Inflammatory macrophage treated with lipopolysaccharide for 4 hours (primary cell): ENCODE measurements around the gene VMP1.
A peak's percentile ranks its signal among the peaks of the same experiment; 100 is the strongest.
"Not testable (repeated sequence)": the region's sequence is repeated elsewhere in the genome, so short reads cannot be mapped to it uniquely, and the experiment has no call there.

ENCODE experiments used
- DNase-seq: peaks from one replicate; pipeline ENCODE4 v3.0.0-alpha.2; 2020

VMP1 gene

DNA sequence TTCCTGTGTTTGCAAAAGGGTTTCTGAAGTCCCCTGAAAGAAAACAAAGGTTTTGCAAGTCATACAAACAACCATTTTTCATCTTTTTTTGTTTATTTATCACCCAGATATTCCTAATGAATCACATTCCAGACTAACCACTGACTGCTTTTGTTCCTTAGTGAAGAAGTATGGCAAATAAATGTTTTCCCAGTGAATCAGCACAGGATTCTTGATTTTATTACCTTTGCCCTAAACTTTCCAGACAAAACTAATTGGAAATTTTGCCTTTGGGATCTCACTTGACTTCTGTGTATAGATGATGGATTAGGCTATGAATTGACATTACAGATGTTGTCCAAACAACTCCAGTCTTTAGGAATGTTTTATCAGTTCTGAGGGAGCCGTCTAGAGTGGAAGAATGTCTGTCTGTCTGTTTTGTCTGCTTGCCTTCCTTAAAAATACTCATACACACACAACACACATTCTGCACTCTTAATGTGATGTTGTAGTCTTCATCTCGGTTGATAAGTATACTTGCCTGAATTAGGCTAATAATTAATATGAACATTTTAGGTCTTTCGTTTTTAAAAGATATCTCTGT, 48.9 kb downstream of the VMP1 start:
- DNase-seq: no peak

DNA sequence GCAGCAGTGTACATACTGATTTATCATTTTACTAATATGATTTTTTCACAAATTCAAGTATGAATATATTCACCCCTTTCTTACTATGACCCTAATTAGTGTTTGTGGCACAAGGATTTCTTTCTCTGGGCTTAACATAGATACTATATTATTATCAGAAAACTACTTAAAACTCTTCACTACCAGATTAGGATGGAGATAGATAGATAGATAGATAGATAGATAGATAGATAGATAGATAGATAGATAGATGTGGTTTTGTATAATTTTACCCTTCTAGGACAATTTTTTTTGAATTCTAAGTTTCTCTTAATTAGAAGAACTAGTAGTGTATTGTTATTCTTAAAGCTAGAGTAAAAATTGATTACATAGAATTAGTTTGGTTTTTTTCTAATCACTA, 49.6 kb downstream of the VMP1 start:
- DNase-seq: no peak

DNA sequence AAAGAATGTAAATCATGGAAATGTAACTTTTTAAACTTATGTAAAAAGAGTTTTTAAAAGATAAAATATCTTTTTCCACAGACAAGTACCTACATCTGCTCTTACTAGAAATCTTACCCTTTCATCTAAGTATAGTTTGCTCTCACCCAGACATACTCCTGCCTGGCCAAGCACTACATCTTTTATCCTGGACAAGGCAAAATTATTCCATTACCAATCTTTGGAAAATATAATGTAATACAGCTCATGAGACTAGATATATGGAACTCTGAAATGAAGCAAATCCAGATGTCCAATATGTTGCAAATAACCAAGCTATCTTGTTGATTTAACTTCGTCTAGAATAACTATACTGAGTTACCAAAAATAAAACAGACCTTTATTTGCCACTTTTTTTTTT, 50.0 kb downstream of the VMP1 start:
- DNase-seq: no peak

- DNase-seq: no peak
Measured at GRCh38 chr17:59757881-59758385, 50.5 kb downstream of the VMP1 start.

DNA sequence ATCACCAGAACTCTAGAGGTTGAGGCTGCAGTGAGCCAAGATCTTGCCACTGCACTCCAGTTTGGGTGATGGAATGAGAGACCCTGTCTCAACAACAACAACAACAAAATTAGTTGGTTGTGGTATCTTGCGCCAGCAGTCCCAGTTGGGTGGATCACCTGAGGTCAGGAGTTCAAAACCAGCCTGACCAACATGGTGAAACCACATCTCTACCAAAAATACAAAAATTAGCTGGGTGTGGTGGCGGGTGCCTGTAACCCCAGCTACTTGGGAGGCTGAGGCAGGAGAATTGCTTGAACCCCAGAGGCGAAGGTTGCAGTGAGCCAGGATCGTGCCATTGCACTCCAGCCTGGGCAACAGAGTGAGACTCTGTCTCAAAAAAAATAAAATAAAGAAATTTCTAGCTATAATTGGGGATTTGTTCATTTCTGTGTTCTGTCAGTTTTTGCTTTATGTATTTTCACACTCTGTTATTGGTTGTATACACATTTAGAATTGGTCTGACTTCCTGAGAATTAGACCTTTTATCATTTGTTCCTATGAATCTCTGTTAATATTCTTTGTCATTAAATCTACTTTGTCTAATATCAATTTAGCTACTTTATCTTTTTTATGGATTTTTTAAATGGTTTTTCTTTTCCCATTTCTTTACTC, 51.7 kb downstream of the VMP1 start:
- not testable (repeated sequence) for DNase-seq

DNA sequence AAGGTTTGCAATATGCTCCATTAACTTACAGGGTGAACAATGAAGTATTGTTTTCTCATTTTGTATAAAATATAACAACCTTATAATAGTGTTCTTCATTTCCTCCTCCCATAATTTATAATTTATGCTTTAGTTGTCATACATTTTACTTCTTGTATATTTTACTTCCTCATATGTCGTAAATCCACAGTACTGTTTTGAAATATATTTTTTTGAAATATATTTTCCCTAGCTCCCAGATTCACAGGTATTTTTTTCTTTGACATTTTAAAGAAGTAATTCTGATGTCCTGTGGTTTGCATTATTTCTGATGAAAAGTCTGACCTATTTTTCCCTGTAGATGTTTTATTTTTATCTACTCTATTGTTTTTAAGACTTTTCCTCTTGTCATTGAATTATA, 52.7 kb downstream of the VMP1 start:
- DNase-seq: peak; percentile 54

GRCh38 chr17:59761385-59762048, 54.1 kb downstream of the VMP1 start:
- no peak for DNase-seq

DNA sequence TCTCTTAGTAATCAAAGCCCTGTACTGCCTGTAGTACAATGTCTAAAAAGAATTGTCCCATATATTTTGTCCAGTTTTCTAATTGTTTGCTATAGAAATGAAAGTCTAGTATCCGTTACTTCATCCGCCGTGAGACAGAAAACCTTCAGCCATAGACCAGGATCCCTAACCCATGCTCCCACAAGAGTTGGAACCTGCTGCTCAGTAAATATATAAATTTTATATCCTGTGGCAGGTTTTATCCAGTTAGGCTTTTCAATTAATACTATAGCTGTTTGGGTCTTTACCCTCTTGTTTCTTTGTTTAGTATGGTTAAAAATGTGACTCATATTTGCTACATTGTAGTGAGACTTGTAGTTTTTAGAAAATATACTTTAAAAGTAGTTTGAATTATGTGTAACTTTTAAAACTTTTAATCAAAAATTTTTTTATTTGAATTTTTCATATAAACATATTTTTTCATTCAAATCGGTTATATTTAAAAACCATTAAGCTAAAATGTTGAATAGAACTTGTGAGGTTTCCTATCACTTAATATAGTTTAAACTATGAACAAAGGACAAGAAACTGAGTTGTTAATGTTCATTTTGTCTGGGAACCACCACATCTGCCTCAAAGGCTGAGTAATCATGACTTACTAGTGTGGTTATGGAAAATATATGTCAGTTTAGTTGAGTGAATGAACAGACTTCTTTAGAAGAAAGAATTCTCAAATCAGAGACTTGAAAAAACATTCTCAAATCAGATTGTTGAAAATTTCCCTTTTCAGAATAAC, 54.8 kb downstream of the VMP1 start:
- DNase-seq: peak; percentile 73

- DNase-seq: no peak
Measured at GRCh38 chr17:59762824-59763374, 55.4 kb downstream of the VMP1 start.

GRCh38 chr17:59763861-59764260, 56.4 kb downstream of the VMP1 start:
- DNase-seq: peak; percentile 65

GRCh38 chr17:59764292-59764741, 56.9 kb downstream of the VMP1 start:
- no peak for DNase-seq

DNA sequence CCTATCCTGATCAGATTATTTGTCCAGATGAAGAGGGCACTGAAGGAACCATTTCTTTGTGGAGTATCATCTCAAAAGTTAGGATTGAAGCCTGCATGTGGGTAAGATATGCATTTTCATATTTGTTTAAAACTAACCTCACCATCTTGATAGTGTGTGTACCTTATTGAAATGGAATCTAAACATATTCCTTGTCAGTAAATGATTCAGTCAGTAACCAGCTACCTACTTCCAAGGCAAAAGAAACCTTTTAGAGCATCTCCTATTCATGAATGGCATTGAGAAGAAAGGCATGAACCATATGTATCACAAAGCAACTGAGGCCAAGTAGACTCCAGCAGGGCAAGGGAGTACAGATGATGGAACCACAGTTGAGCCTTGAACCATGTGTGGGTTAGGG, 57.6 kb downstream of the VMP1 start:
- no peak for DNase-seq

GRCh38 chr17:59766491-59766890, 59.0 kb downstream of the VMP1 start:
- no peak for DNase-seq

GRCh38 chr17:59767176-59767575, 59.7 kb downstream of the VMP1 start:
- no peak for DNase-seq

DNA sequence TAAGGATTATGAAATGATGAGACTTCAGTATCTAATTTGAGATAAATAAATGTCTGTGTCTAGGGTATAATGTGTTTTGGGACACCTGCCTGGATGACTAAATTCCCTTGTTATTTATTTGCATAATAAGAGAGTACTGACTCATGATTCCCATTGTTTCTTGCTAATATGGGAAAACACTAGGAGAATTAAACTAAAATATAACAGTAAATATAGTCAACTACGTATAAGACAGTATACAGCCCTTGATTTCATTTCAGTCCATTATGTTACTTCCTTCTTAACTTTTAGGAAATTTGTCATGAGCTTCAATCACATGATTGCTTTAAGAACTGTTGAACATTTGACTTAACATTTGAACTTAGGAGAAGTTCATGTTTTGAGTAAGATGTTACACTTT, 62.4 kb downstream of the VMP1 start:
- peak; percentile 91 for DNase-seq

DNA sequence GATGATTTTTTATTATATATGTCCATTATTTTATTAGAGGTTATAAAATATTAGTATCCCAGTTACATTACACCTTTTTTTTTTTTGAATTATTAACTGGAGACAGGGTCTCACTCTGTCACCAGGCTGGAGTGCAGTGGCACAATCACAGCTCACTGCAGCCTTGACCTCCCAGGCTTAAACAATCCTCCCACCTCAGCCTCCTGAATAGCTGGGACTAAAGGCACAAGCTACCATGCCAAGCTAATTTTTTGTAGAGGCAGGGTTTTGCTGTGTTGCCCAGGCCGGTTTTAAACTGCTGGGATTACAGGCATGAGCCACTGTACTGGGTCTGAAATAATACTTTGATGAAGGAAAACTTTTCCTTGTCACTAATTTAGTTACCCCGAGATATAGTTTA, 63.6 kb downstream of the VMP1 start:
- no peak for DNase-seq

DNA sequence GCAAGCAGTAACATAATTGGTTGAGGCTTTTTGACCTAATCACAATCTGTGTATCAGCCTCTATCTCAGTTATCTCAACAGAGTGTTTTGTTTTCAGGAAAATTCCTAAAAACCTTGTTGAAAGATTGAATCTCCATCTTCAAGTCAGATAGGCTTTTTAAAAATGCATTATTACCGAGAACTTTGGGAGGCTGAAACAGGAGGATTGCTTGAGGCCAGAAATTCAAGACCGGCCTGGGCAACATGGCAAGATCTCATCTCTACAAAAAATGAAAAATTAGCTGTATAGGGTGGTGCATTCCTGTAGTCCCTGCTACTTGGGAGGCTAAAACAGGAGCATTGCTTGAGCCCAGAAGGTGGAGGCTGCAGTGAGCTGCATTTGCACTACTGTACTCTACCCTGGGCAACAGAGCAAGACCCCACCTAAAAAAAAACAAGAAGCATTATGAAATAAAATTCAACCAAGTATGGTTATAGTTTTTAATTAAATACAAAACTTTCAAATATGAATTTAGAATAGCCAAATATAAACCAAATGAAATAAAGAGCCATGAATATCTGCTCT, 68.4 kb downstream of the VMP1 start:
- DNase-seq: no peak

DNA sequence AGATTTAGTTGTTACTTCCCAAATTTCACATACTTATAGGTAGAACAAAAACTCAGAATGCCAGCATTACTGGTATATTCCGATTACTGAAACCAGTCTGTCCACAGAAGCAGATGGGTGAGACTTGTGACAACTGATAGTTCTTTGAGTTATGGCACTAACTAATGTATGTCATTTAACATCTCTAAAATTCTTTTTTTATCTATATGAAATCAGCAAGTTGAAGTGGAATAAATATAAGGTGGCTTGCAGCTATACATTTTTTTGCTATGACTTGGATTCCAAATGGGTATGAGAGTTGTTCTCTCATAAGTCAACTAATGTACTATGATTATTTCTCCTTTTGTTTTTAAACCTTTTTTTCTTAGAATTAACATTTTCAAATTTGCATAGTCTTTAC, 69.1 kb downstream of the VMP1 start:
- no peak for DNase-seq

- no peak for DNase-seq
Measured at GRCh38 chr17:59777033-59777432, 69.6 kb downstream of the VMP1 start.

GRCh38 chr17:59778996-59779395, 71.5 kb downstream of the VMP1 start:
- peak; percentile 16 for DNase-seq

DNA sequence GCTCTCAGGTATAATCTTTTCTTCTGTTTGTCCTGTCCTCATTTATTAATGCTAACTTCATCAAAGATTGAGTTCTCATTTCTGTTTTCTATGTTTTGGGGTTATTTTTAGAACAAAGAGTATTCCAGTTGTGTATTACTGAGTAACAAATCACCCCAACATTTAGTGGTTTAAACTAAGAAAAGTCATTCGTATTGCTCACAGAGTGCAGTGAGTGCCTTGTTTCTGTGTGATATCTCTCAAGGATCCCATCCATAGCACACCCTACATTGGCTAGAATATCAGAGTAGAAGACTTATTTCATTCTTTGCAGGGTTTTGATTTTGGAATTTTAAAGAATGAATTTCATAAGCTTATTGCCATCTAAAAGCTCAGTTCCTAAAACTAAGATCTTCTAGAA, 72.1 kb downstream of the VMP1 start:
- DNase-seq: no peak

DNA sequence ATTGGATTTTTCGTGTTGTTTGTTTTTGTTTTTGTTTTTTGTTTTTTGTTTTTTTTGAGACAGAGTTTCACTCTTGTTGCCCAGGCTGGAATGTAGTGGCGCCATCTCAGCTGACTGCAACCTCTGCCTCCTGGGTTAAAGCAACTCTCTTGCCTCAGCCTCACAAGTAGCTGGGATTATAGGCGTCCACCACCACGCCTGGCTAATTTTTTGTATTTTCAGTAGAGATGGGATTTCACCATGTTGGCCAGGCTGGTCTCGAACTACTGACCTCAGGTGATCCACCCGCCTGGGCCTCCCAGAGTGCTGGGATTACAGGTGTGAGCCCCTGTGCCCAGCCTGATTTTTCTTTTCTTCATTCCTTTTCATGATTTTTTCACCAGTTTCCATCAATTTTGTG, 73.1 kb downstream of the VMP1 start:
- not testable (repeated sequence) for DNase-seq
